Measurements from ENCODE around the gene STS. TPM values are rescaled to one million over a fixed set of nuclear protein-coding genes. Genes with fewer than 3 reads are reported as not detected.
"Not testable (repeated sequence)": the region's sequence is repeated elsewhere in the genome, so short reads cannot be mapped to it uniquely, and the experiment has no call there.

Gene STS
- polyA plus RNA-seq, 3 donors = 3.1 to 7.8 (median 6.3) TPM

GRCh38 chrX:7169627-7170026 lies 22.1 kb downstream of the STS start:
- no peak overlapping the region for H3K27ac ChIP-seq (ENCODE audit: low read depth in 1 of 2, low read length in 2 of 2)
- Mint-ChIP-seq H3K27me3 (ENCODE audit: low read depth in 3 of 3) (peaks cover 0 to 6% (median 0%) of the 10 kb centered on the region in 3 donors), H3K36me3 (no peaks in the 10 kb centered on the region), H3K27ac (no peak overlapping the region), H3K4me3 (no peak overlapping the region), H3K4me1 (no peaks in the 10 kb centered on the region), H3K9me3 (peaks cover 0 to 13% (median 6%) of the 10 kb centered on the region in 7 donors)
- no peaks in the 10 kb centered on the region for H3K79me2 ChIP-seq (ENCODE audit: insufficient read depth, low read length)
- H3K9me3 ChIP-seq (replicated peaks in 1 of 2; ENCODE audit: control insufficient read depth in 1 of 2, insufficient read depth in 1 of 2, low read length in 2 of 2) = no peaks in the 10 kb centered on the region
- TF ChIP-seq CTCF (IDR thresholded peaks at IDR 0.05) = no peak
- H2AFZ ChIP-seq (ENCODE audit: insufficient read depth, low read depth, low read length, poor library complexity, severe bottlenecking) = no peak overlapping the region
- no peaks in the 10 kb centered on the region for H3K36me3 ChIP-seq (replicated peaks in 1 of 2; ENCODE audit: control insufficient read depth in 1 of 2, insufficient read depth in 2 of 2, low read length in 2 of 2)
- H3K4me1 ChIP-seq (ENCODE audit: control insufficient read depth in 1 of 2, insufficient read depth in 2 of 2, low read length in 2 of 2) = no peaks in the 10 kb centered on the region
- intact Hi-C loops (cut with micrococcal nuclease) = no loop called here
- H3K9ac ChIP-seq (ENCODE audit: insufficient read depth, low read length, poor library complexity, severe bottlenecking) = no peak overlapping the region
- no CpG with 5 or more reads among the region's 3 CpGs for WGBS (ENCODE audit: insufficient coverage)
- H3K4me2 ChIP-seq (replicated peaks; ENCODE audit: extremely low read depth, low read length, poor library complexity, severe bottlenecking) = no peak overlapping the region
- no peak for DNase-seq
- no peaks in the 10 kb centered on the region for H3K27me3 ChIP-seq (ENCODE audit: control insufficient read depth in 2 of 2, insufficient read depth in 2 of 2, low read length in 2 of 2)
- H3K4me3 ChIP-seq (replicated peaks in 1 of 3; ENCODE audit: low read depth in 2 of 3, low read length in 3 of 3) = no peak overlapping the region
- no peaks in the 10 kb centered on the region for H4K20me1 ChIP-seq (ENCODE audit: insufficient read depth, low read length)

- H3K79me2 ChIP-seq (ENCODE audit: insufficient read depth, low read length) = no peaks in the 10 kb centered on the region
- Mint-ChIP-seq H3K9me3 (peaks cover 0 to 17% (median 6%) of the 10 kb centered on the region in 7 donors), H3K27ac (no peak overlapping the region), H3K4me3 (no peak overlapping the region), H3K27me3 (ENCODE audit: low read depth in 3 of 3) (peaks cover 0 to 6% (median 0%) of the 10 kb centered on the region in 3 donors), H3K4me1 (no peaks in the 10 kb centered on the region), H3K36me3 (no peaks in the 10 kb centered on the region)
- peak; percentile 32 for TF ChIP-seq CTCF (IDR thresholded peaks at IDR 0.05)
- H3K27ac ChIP-seq (ENCODE audit: low read depth in 1 of 2, low read length in 2 of 2) = no peak overlapping the region
- intact Hi-C loops (cut with micrococcal nuclease) = no loop called here
- WGBS (ENCODE audit: insufficient coverage) = 100% methylated on average over 1 of the region's 3 CpGs
- H3K4me1 ChIP-seq (ENCODE audit: control insufficient read depth in 1 of 2, insufficient read depth in 2 of 2, low read length in 2 of 2) = no peaks in the 10 kb centered on the region
- no peak overlapping the region for H2AFZ ChIP-seq (ENCODE audit: insufficient read depth, low read depth, low read length, poor library complexity, severe bottlenecking)
- H3K36me3 ChIP-seq (replicated peaks in 1 of 2; ENCODE audit: control insufficient read depth in 1 of 2, insufficient read depth in 2 of 2, low read length in 2 of 2) = no peaks in the 10 kb centered on the region
- H3K4me2 ChIP-seq (replicated peaks; ENCODE audit: extremely low read depth, low read length, poor library complexity, severe bottlenecking) = no peak overlapping the region
- H4K20me1 ChIP-seq (ENCODE audit: insufficient read depth, low read length) = no peaks in the 10 kb centered on the region
- no peaks in the 10 kb centered on the region for H3K27me3 ChIP-seq (ENCODE audit: control insufficient read depth in 2 of 2, insufficient read depth in 2 of 2, low read length in 2 of 2)
- no peak overlapping the region for H3K9ac ChIP-seq (ENCODE audit: insufficient read depth, low read length, poor library complexity, severe bottlenecking)
- no peak overlapping the region for H3K4me3 ChIP-seq (replicated peaks in 1 of 3; ENCODE audit: low read depth in 2 of 3, low read length in 3 of 3)
- peak; percentile 29 to 58 (median 48) for DNase-seq
- H3K9me3 ChIP-seq (replicated peaks in 1 of 2; ENCODE audit: control insufficient read depth in 1 of 2, insufficient read depth in 1 of 2, low read length in 2 of 2) = no peaks in the 10 kb centered on the region
Observed at GRCh38 chrX:7170898-7171297, 23.4 kb downstream of the STS start.

DNA sequence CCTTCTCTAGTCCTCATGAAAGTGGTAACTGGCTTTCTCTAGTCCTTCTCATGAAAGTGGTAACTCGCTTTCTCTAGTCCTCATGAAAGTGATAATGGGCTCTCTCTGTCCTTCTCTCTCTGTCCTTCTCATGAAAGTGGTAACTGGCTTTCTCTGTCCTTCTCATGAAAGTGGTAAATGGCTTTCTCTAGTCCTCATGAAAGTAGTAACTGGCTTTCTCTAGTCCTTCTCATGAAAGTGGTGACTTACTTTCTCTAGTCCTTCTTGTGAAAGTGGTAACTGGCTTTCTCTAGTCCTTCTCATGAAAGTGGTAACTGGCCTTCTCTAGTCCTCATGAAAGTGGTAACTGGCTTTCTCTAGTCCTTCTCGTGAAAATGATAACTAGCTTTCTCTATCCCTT lies 31.3 kb downstream of the STS start:
- H3K36me3 Mint-ChIP-seq = not testable (repeated sequence)

More for the DNA sequence above, 31.3 kb downstream of the STS start:
- H3K4me3 ChIP-seq (replicated peaks in 1 of 3; ENCODE audit: low read depth in 2 of 3, low read length in 3 of 3); intact Hi-C loops (cut with micrococcal nuclease); H4K20me1 ChIP-seq (ENCODE audit: insufficient read depth, low read length); H3K4me3 Mint-ChIP-seq; H3K27ac Mint-ChIP-seq; H3K27me3 Mint-ChIP-seq (ENCODE audit: low read depth in 3 of 3); H3K4me1 ChIP-seq (ENCODE audit: control insufficient read depth in 1 of 2, insufficient read depth in 2 of 2, low read length in 2 of 2); DNase-seq; H3K27me3 ChIP-seq (ENCODE audit: control insufficient read depth in 2 of 2, insufficient read depth in 2 of 2, low read length in 2 of 2); H3K4me2 ChIP-seq (replicated peaks; ENCODE audit: extremely low read depth, low read length, poor library complexity, severe bottlenecking); H3K36me3 ChIP-seq (replicated peaks in 1 of 2; ENCODE audit: control insufficient read depth in 1 of 2, insufficient read depth in 2 of 2, low read length in 2 of 2); H3K79me2 ChIP-seq (ENCODE audit: insufficient read depth, low read length); H3K4me1 Mint-ChIP-seq; H3K27ac ChIP-seq (ENCODE audit: low read depth in 1 of 2, low read length in 2 of 2); H3K9ac ChIP-seq (ENCODE audit: insufficient read depth, low read length, poor library complexity, severe bottlenecking); H2AFZ ChIP-seq (ENCODE audit: insufficient read depth, low read depth, low read length, poor library complexity, severe bottlenecking); H3K9me3 ChIP-seq (replicated peaks in 1 of 2; ENCODE audit: control insufficient read depth in 1 of 2, insufficient read depth in 1 of 2, low read length in 2 of 2): not testable (repeated sequence)
- WGBS (ENCODE audit: insufficient coverage) = no CpG with 5 or more reads among the region's 2 CpGs
- peaks cover 0 to 12% (median 7%) of the 10 kb centered on the region in 7 donors for H3K9me3 Mint-ChIP-seq

Measured in CD14-positive monocyte (primary cell).